GM12878 (cell line): Measurements from ENCODE around the gene KIAA0825. TPM values are rescaled to one million over a fixed set of nuclear protein-coding genes. Genes with fewer than 3 reads are reported as not detected.

Source experiments
- ATAC-seq: fragments of 200-7000 bp; cut with Tn5 transposase; 3 replicates; pipeline ENCODE4 v1.9.1; 2020; ENCODE audit warnings: mild to moderate bottlenecking, moderate library complexity
- BruUV-seq: library from RNA; stranded (reverse); fragments of 400-500 nt; replicated peaks from 2 replicates; lab custom pipeline; 2021; lab: Mats Ljungman, UMichigan
- CTCF ChIA-PET: fragments of 300-600 bp; sonication (Branson Sonifier 250); formaldehyde crosslinking; extraction: SDS; loops from one replicate; lab custom pipeline; 2021; ENCODE audit warnings: inconsistent platforms; lab: Yijun Ruan, JAX
- POLR2A ChIA-PET: fragments of 350-600 bp; formaldehyde crosslinking; extraction: SDS; loops from one replicate; lab custom pipeline; 2021; ENCODE audit warnings: inconsistent platforms; lab: Charles Lee
- RAD21 ChIA-PET: fragments of 300-600 bp; sonication (Branson Sonifier 250); formaldehyde crosslinking; loops from one replicate; lab custom pipeline; 2023; ENCODE audit warnings: antibody characterized with exemption; ENCODE audit not compliant: unreplicated experiment; lab: Charles Lee
- SMC1A ChIA-PET: fragments of 300-600 bp; sonication (Branson Sonifier 250); formaldehyde crosslinking; loops from one replicate; lab custom pipeline; 2023; ENCODE audit not compliant: unreplicated experiment, uncharacterized antibody; lab: Charles Lee
- DNase-seq: peaks from one replicate; pipeline ENCODE4 v3.0.0-alpha.2; 2011; ENCODE audit warnings: low read depth, low spot score
- FAIRE-seq: peaks from 3 replicates; lab custom pipeline; 2011; peaks lifted over from hg19 to GRCh38; lab: Jason Lieb, UNC
- H2AFZ ChIP-seq: 2 replicates; pipeline ENCODE4 v1.6.0; 2011; ENCODE audit warnings: low read depth, low read length, control low read depth; ENCODE audit not compliant: control insufficient read depth
- H3K27ac ChIP-seq: 2 replicates; pipeline ENCODE4 v1.5.1; 2011; ENCODE audit warnings: control low read depth; ENCODE audit not compliant: control insufficient read depth, insufficient read depth
- H3K27me3 ChIP-seq, 2 experiments: replicated peaks in 1 of 2; 2 replicates each; pipeline versions ENCODE4 v1.6.0 to v1.6.1; 2011; ENCODE audit warnings: low read length in 1 of 2; ENCODE audit not compliant: control insufficient read depth in 2 of 2, insufficient read depth in 2 of 2
- H3K36me3 ChIP-seq, 2 experiments: 2 replicates each; pipeline ENCODE4 v1.5.1; 2011; ENCODE audit warnings: low read length in 1 of 2; ENCODE audit not compliant: control insufficient read depth in 2 of 2, insufficient read depth in 2 of 2
- H3K4me1 ChIP-seq: 2 replicates; pipeline ENCODE4 v1.6.1; 2011; ENCODE audit warnings: mild to moderate bottlenecking, low read length, moderate library complexity, mixed read lengths; ENCODE audit not compliant: control insufficient read depth, insufficient read depth
- H3K4me2 ChIP-seq: 2 replicates; pipeline ENCODE4 v1.6.0; 2011; ENCODE audit warnings: control low read depth; ENCODE audit not compliant: control insufficient read depth, insufficient read depth
- H3K4me3 ChIP-seq: fragments of 200-600 bp; sonication (generic); 2 replicates; pipeline ENCODE4 v1.5.1; 2016
- H3K79me2 ChIP-seq: 2 replicates; pipeline ENCODE4 v1.6.0; 2011; ENCODE audit warnings: low read length; ENCODE audit not compliant: control insufficient read depth, insufficient read depth
- H3K9ac ChIP-seq: 2 replicates; pipeline ENCODE4 v1.8.0; 2011; ENCODE audit warnings: low read length, control low read depth, mixed read lengths; ENCODE audit not compliant: control insufficient read depth, insufficient read depth
- H3K9me3 ChIP-seq: replicated peaks from 3 replicates; pipeline ENCODE4 v1.5.1; 2011; ENCODE audit warnings: mild to moderate bottlenecking, low read length; ENCODE audit not compliant: control insufficient read depth, insufficient read depth
- H4K20me1 ChIP-seq: 2 replicates; pipeline ENCODE4 v1.6.0; 2011; ENCODE audit not compliant: control insufficient read depth, insufficient read depth
- CBFB ChIP-seq: IDR thresholded peaks from 2 replicates; pipeline ENCODE4 v1.6.1; 2016; ENCODE audit warnings: antibody characterized with exemption, low read depth
- EGR1 ChIP-seq, 2 experiments: IDR thresholded peaks; 1 replicate in 1 of 2; 2 replicates in 1 of 2; pipeline ENCODE4 v1.6.1; 2011 to 2012; ENCODE audit warnings: low read depth in 2 of 2, low read length in 2 of 2, borderline replicate concordance in 1 of 2, mild to moderate bottlenecking in 1 of 2, moderate library complexity in 1 of 2
- SUZ12 ChIP-seq: fragments of 200-600 bp; sonication (generic); IDR thresholded peaks from one replicate; pipeline ENCODE4 v1.6.1; 2018; ENCODE audit warnings: antibody characterized with exemption, mild to moderate bottlenecking; ENCODE audit not compliant: unreplicated experiment
- ZBTB40 ChIP-seq: fragments of 450-650 bp; IDR thresholded peaks from 2 replicates; pipeline ENCODE4 v1.6.1; 2016; ENCODE audit warnings: mild to moderate bottlenecking, moderate library complexity, borderline replicate concordance
- WGBS: methylation state at CpG from one replicate; pipeline ENCODE4 v1.1.6; 2016; ENCODE audit warnings: low lambda C conversion rate; ENCODE audit not compliant: insufficient replicate concordance, insufficient coverage; ENCODE audit errors: missing lambda C conversion rate; 5-methylcytosine and 5-hydroxymethylcytosine counted together
- in situ Hi-C: fragments of 300-500 bp; cut with MboI; formaldehyde crosslinking; loops from 9 replicates; pipeline ENCODE4 v1.14.3; 2018; ENCODE audit warnings: mixed read lengths
- intact Hi-C: fragments of 100-400 bp; cut with micrococcal nuclease; formaldehyde crosslinking; loops from one replicate; pipeline ENCODE4 v1.14.2; 2022; ENCODE audit not compliant: unreplicated experiment
- polyA plus RNA-seq, 11 experiments: library from polyadenylated mRNA; depleted of rRNA in 4 of 11; unstranded in 6 of 11; stranded (reverse) in 5 of 11; fragments of >200 nt; fragmentation: Nextera tagmentation in 4 of 11; fragmentation: Illumina TruSeq in 1 of 11; extraction: Ambion mirVana in 4 of 11; extraction: Trizol in 1 of 11; gene quantifications; 1 replicate in 1 of 11; 2 replicates in 10 of 11; pipeline versions ENCODE4 v1.2.1 to v1.2.3, GENCODE V29; 2011 to 2016; ENCODE audit warnings: inconsistent platforms in 2 of 11, missing spikeins in 2 of 11, low read depth in 1 of 11
- total RNA-seq, 4 experiments: library from RNA; depleted of rRNA in 3 of 4; stranded (reverse); fragments of >200 nt in 3 of 4; fragmentation: Illumina TruSeq in 1 of 4; extraction: Trizol in 1 of 4; gene quantifications; 2 replicates each; pipeline versions ENCODE4 v1.2.1 to v1.2.3, GENCODE V29; 2013 to 2021
- TF ChIP-seq, protein P1 (sequence below): fragments of 150-350 bp; IDR thresholded peaks from 2 replicates; pipeline ENCODE4 v1.6.1; 2014; ENCODE audit warnings: mild to moderate bottlenecking, low read depth, low read length

Gene KIAA0825
- total and polyA plus RNA-seq, 10 of the 15 experiments (the other 5 are each of a cell fraction or from before 2014, with no cell fraction given), result 0.55 to 1.9 (median 1.5) TPM

- Histone ChIP-seq H3K9ac (no peak overlapping the region), H3K4me3 (no peak overlapping the region), H3K36me3 (no peaks in the 10 kb centered on the region), H2AFZ (no peak overlapping the region), H3K79me2 (no peaks in the 10 kb centered on the region), H3K4me1 (no peaks in the 10 kb centered on the region), H3K27ac (no peak overlapping the region), H4K20me1 (no peaks in the 10 kb centered on the region), H3K9me3 (no peaks in the 10 kb centered on the region), H3K4me2 (no peak overlapping the region), H3K27me3 (no peaks in the 10 kb centered on the region)
- ChIA-PET CTCF (no interaction called here), RAD21 (no interaction called here), SMC1A (interaction anchor here (0.6 to 1.9 kb wide), 3 partner anchors 16 to 228 kb away, joined by 3 to 9 read pairs (median 4); no protein-coding TSS in a partner anchor), POLR2A (no interaction called here)
- DNase-seq, result no peak
- no TSS peak for BruUV-seq
- in situ Hi-C loops (no loop called here), intact Hi-C loops (no loop called here)
- FAIRE-seq, result no peak
- TF ChIP-seq SUZ12 (no peak), CBFB (no peak), EGR1 (IDR thresholded peaks at IDR 0.05; ENCODE audit: borderline replicate concordance in 1 of 2, low read depth in 2 of 2, low read length in 2 of 2) (no peak), ZBTB40 (no peak)
- TF ChIP-seq, protein P1, sequence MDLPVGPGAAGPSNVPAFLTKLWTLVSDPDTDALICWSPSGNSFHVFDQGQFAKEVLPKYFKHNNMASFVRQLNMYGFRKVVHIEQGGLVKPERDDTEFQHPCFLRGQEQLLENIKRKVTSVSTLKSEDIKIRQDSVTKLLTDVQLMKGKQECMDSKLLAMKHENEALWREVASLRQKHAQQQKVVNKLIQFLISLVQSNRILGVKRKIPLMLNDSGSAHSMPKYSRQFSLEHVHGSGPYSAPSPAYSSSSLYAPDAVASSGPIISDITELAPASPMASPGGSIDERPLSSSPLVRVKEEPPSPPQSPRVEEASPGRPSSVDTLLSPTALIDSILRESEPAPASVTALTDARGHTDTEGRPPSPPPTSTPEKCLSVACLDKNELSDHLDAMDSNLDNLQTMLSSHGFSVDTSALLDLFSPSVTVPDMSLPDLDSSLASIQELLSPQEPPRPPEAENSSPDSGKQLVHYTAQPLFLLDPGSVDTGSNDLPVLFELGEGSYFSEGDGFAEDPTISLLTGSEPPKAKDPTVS, result no peak
- 94% methylated on average over 5 of the region's 5 CpGs for WGBS
- no peak for ATAC-seq
These were observed 60.4 kb downstream of the KIAA0825 start for GRCh38 chr5:94558028-94558427.
